Stimulated activated CD4-positive, alpha-beta T cell treated with anti-CD3 and anti-CD28 coated beads, TNF-alpha, amount 100 ng/mL, for 1 hour (primary cell): ENCODE data around the gene SLC8B1.

Experiments used
- DNase-seq, 3 donors: peaks; one replicate each; pipeline ENCODE4 v3.0.0-alpha.2; 2020; ENCODE audit warnings: low read depth in 3 of 3, low spot score in 1 of 3

SLC8B1 gene

GRCh38 chr12:113248842-113249435 lies 86.0 kb downstream of the SLC8B1 start:
- no peak for DNase-seq
